Coronary artery (tissue), 2 donors: Measurements from ENCODE around the gene MRTFA.

Source experiments
- DNase-seq: peaks from one replicate; pipeline ENCODE4 v3.0.0-alpha.2; 2017; ENCODE audit warnings: low spot score
- H3K27ac ChIP-seq, 2 donors: fragments of 200-600 bp; sonication (generic); one replicate each; pipeline ENCODE4 v1.5.1; 2016 to 2019
- H3K4me3 ChIP-seq: fragments of 200-600 bp; sonication (generic); 2 replicates; pipeline ENCODE4 v1.5.1; 2016; ENCODE audit warnings: mild to moderate bottlenecking, moderate library complexity
- CTCF ChIP-seq: fragments of 200-600 bp; sonication (generic); IDR thresholded peaks from one replicate; pipeline ENCODE4 v1.5.1; 2019; ENCODE audit warnings: antibody characterized with exemption

Gene MRTFA

GRCh38 chr22:40480996-40481395, 155.5 kb downstream of the MRTFA start:
- no peak for DNase-seq
- no peak for TF ChIP-seq CTCF
- H3K4me3 ChIP-seq: no peak overlapping the region
- H3K27ac ChIP-seq: no peak overlapping the region

GRCh38 chr22:40479887-40480538, 156.5 kb downstream of the MRTFA start:
- no peak overlapping the region for H3K27ac ChIP-seq
- TF ChIP-seq CTCF: no peak
- H3K4me3 ChIP-seq: no peak overlapping the region
- no peak for DNase-seq

- DNase-seq: no peak
- no peak overlapping the region for H3K27ac ChIP-seq
- TF ChIP-seq CTCF: no peak
- no peak overlapping the region for H3K4me3 ChIP-seq
These were observed 157.3 kb downstream of the MRTFA start for GRCh38 chr22:40479126-40479800.

- Histone ChIP-seq H3K27ac (no peak overlapping the region), H3K4me3 (no peak overlapping the region)
- DNase-seq: no peak
- TF ChIP-seq CTCF: no peak
These were observed 158.0 kb downstream of the MRTFA start for GRCh38 chr22:40478338-40479125.

GRCh38 chr22:40477683-40478337, 158.7 kb downstream of the MRTFA start:
- no peak for DNase-seq
- no peak for TF ChIP-seq CTCF
- Histone ChIP-seq H3K27ac (no peak overlapping the region), H3K4me3 (no peak overlapping the region)

GRCh38 chr22:40476341-40476740, 160.2 kb downstream of the MRTFA start:
- no peak for DNase-seq
- H3K27ac ChIP-seq: no peak overlapping the region
- no peak overlapping the region for H3K4me3 ChIP-seq
- TF ChIP-seq CTCF: no peak
